Adipose tissue (tissue), 3 donors: ENCODE data around the gene GNAT2. TPM values are rescaled to one million over a fixed set of nuclear protein-coding genes. Genes with fewer than 3 reads are reported as not detected.
"Not testable (repeated sequence)": the region's sequence is repeated elsewhere in the genome, so short reads cannot be mapped to it uniquely, and the experiment has no call there.

Experiments used
- H3K27ac ChIP-seq: one replicate; pipeline ENCODE4 v1.5.1; 2013; ENCODE audit warnings: low read depth, low read length
- WGBS, 3 donors: extraction: QIAGEN DNeasy Blood & Tissue Kit; methylation state at CpG; one replicate each; pipeline ENCODE4 v1.1.7; 2013; 5-methylcytosine and 5-hydroxymethylcytosine counted together
- polyA plus RNA-seq, 3 donors: library from polyadenylated mRNA; stranded (reverse); fragments of 200-250 nt; gene quantifications; one replicate each; pipeline ENCODE4 v1.2.3, GENCODE V29; 2013
- donor health status: healthy with polysubstance abuse.
- donor health status: Bipolar disorder and iron deficiency.
- donor health status: healthy.

GNAT2 gene
- under 1 TPM in 1 of 3 donors, not detected in 2; 0.07 TPM for polyA plus RNA-seq

GRCh38 chr1:109619576-109620400 is at the start of gene GNAT2, which contains the start of gene AMPD2:
TSS of gene GNAT2 (minus strand) at chr1:109619616. CDS start at chr1:109612870, 6,746 bp downstream.
TSS of gene AMPD2 (plus strand) at chr1:109619837. CDS start at chr1:109621176, 1,339 bp downstream.
- H3K27ac ChIP-seq = peak within 1 kb of the TSS; percentile 4
- WGBS, 3 donors = 0 to 1% (median 1%) methylated on average over 43 to 47 of the region's 47 CpGs

- 5 to 9% (median 7%) methylated on average over 25 to 26 of the region's 26 CpGs for WGBS, 3 donors
- H3K27ac ChIP-seq = no peak overlapping the region
These were observed 48.8 kb upstream of the GNAT2 start for GRCh38 chr1:109668123-109668775.

- H3K27ac ChIP-seq = no peak within 1 kb of the TSS
- WGBS, 3 donors = 8 to 13% (median 12%) methylated on average over 22 of the region's 22 CpGs
These were observed 48.2 kb upstream of the GNAT2 start, which contains the start of gene GSTM2 for GRCh38 chr1:109667452-109668122. TSS of gene GSTM2 (plus strand) at chr1:109668057. CDS start at chr1:109668116, 59 bp downstream.

- H3K27ac ChIP-seq = no peak overlapping the region
- WGBS, 3 donors = 80 to 94% (median 94%) methylated on average over 1 of the region's 1 CpG
These were observed 45.3 kb upstream of the GNAT2 start for GRCh38 chr1:109664671-109665070.

- WGBS, 3 donors = 68 to 84% (median 73%) methylated on average over 2 of the region's 2 CpGs
- H3K27ac ChIP-seq = no peak overlapping the region
These were observed 42.0 kb upstream of the GNAT2 start for GRCh38 chr1:109661391-109661790.

- 33 to 62% (median 38%) methylated on average over 2 to 3 of the region's 4 CpGs for WGBS, 3 donors
- not testable (repeated sequence) for H3K27ac ChIP-seq
These were observed 41.2 kb upstream of the GNAT2 start for GRCh38 chr1:109660691-109661026.

- H3K27ac ChIP-seq = no peak overlapping the region
- WGBS, 3 donors = 19 to 75% (median 74%) methylated on average over 5 of the region's 5 CpGs
These were observed 40.7 kb upstream of the GNAT2 start for GRCh38 chr1:109659997-109660690.

GRCh38 chr1:109659145-109659544 is 39.7 kb upstream of the GNAT2 start:
- 42 to 74% (median 63%) methylated on average over 2 of the region's 2 CpGs for WGBS, 3 donors
- H3K27ac ChIP-seq = no peak overlapping the region

GRCh38 chr1:109658533-109659042 is 39.2 kb upstream of the GNAT2 start:
- no peak overlapping the region for H3K27ac ChIP-seq
- 19 to 56% (median 48%) methylated on average over 3 of the region's 3 CpGs for WGBS, 3 donors

- H3K27ac ChIP-seq = no peak overlapping the region
- WGBS, 3 donors = 79 to 88% (median 80%) methylated on average over 7 of the region's 7 CpGs
These were observed 38.6 kb upstream of the GNAT2 start for GRCh38 chr1:109657970-109658369.

GRCh38 chr1:109657395-109657794 is 38.0 kb upstream of the GNAT2 start:
- H3K27ac ChIP-seq = no peak overlapping the region
- 89 to 95% (median 92%) methylated on average over 4 of the region's 4 CpGs for WGBS, 3 donors

- peak within 1 kb of the TSS; percentile 64 for H3K27ac ChIP-seq
- WGBS, 3 donors = 1 to 2% (median 1%) methylated on average over 54 of the region's 54 CpGs
These were observed 36.5 kb upstream of the GNAT2 start, which contains the start of gene GSTM4 for GRCh38 chr1:109655615-109656519. TSS of gene GSTM4 (plus strand) at chr1:109656099. CDS start at chr1:109656390, 291 bp downstream.

GRCh38 chr1:109654519-109654918 is 35.1 kb upstream of the GNAT2 start:
- 91 to 93% (median 91%) methylated on average over 12 of the region's 12 CpGs for WGBS, 3 donors
- H3K27ac ChIP-seq = no peak overlapping the region

- no peak overlapping the region for H3K27ac ChIP-seq
- WGBS, 3 donors = 50 to 81% (median 76%) methylated on average over 2 of the region's 2 CpGs
These were observed 33.9 kb upstream of the GNAT2 start for GRCh38 chr1:109653306-109653705.

- WGBS, 3 donors = 41 to 84% (median 82%) methylated on average over 2 of the region's 2 CpGs
- no peak overlapping the region for H3K27ac ChIP-seq
These were observed 33.0 kb upstream of the GNAT2 start for GRCh38 chr1:109652402-109652801.

GRCh38 chr1:109650609-109651008 is 31.2 kb upstream of the GNAT2 start:
- WGBS, 3 donors = 82 to 90% (median 88%) methylated on average over 3 of the region's 3 CpGs
- no peak overlapping the region for H3K27ac ChIP-seq

GRCh38 chr1:109649491-109649914 is 30.1 kb upstream of the GNAT2 start:
- 35 to 54% (median 42%) methylated on average over 4 of the region's 4 CpGs for WGBS, 3 donors
- no peak overlapping the region for H3K27ac ChIP-seq
